NT2/D1 (cell line): ENCODE data around the gene EPHA6.
"Not testable (repeated sequence)": the region's sequence is repeated elsewhere in the genome, so short reads cannot be mapped to it uniquely, and the experiment has no call there.

Experiments
- SUZ12 ChIP-seq: IDR thresholded peaks from 2 replicates; pipeline ENCODE4 v1.6.1; 2011; ENCODE audit not compliant: insufficient read length, insufficient read depth; ENCODE audit errors: extremely low read depth
- YY1 ChIP-seq: IDR thresholded peaks from 2 replicates; pipeline ENCODE4 v1.6.1; 2011; ENCODE audit not compliant: insufficient read length, insufficient read depth
- ZNF274 ChIP-seq: IDR thresholded peaks from 2 replicates; pipeline ENCODE4 v1.6.1; 2011; ENCODE audit warnings: mild to moderate bottlenecking, low read depth, low read length

- not testable (repeated sequence) for TF ChIP-seq SUZ12, ZNF274, YY1
These were observed 211.2 kb downstream of the EPHA6 start for GRCh38 chr3:97025612-97026011.
